ENCODE data around the gene CLASRP.

The CLASRP gene

GRCh38 chr19:45021971-45022370 lies 16.9 kb upstream of the CLASRP start:
- DNase-seq = no peak

GRCh38 chr19:45023048-45023447 lies 15.8 kb upstream of the CLASRP start:
- no peak for DNase-seq

GRCh38 chr19:45025264-45025663 lies 13.6 kb upstream of the CLASRP start:
- no peak for DNase-seq

GRCh38 chr19:45027371-45027770 lies 11.5 kb upstream of the CLASRP start:
- no peak for DNase-seq

GRCh38 chr19:45030825-45031224 lies 8.0 kb upstream of the CLASRP start:
- no peak for DNase-seq

- no peak for DNase-seq
Measured at GRCh38 chr19:45032421-45032820, 6.4 kb upstream of the CLASRP start.

- DNase-seq = no peak
Measured at GRCh38 chr19:45035755-45036154, 3.1 kb upstream of the CLASRP start.

GRCh38 chr19:45037393-45038169 lies 1.3 kb upstream of the CLASRP start:
- no peak for DNase-seq

GRCh38 chr19:45040059-45040771 lies 1.4 kb downstream of the CLASRP start:
- peak; percentile 84 to 92 (median 90) for DNase-seq

- peak in 1 of 4 experiments; percentile 10 for DNase-seq
Measured at GRCh38 chr19:45041125-45041524, 2.3 kb downstream of the CLASRP start.

GRCh38 chr19:45045671-45046353 lies 7.0 kb downstream of the CLASRP start:
- DNase-seq = no peak

GRCh38 chr19:45046355-45046754 lies 7.5 kb downstream of the CLASRP start:
- DNase-seq = no peak

- DNase-seq = peak in 3 of 4 experiments; percentile 17 to 66 (median 61)
Measured at GRCh38 chr19:45047188-45047797, 8.4 kb downstream of the CLASRP start.

GRCh38 chr19:45049073-45049736 lies 10.4 kb downstream of the CLASRP start:
- DNase-seq = no peak

- DNase-seq = no peak
Measured at GRCh38 chr19:45050036-45050435, 11.2 kb downstream of the CLASRP start.

- DNase-seq = no peak
Measured at GRCh38 chr19:45051929-45052579, 13.2 kb downstream of the CLASRP start.

- no peak for DNase-seq
Measured at GRCh38 chr19:45056831-45057230, 18.0 kb downstream of the CLASRP start.

GRCh38 chr19:45057444-45057843 lies 18.6 kb downstream of the CLASRP start:
- no peak for DNase-seq

- no peak for DNase-seq
Measured at GRCh38 chr19:45058622-45059159, 19.8 kb downstream of the CLASRP start.

GRCh38 chr19:45059258-45059965 lies 20.6 kb downstream of the CLASRP start:
- peak; percentile 86 to 92 (median 90) for DNase-seq

GRCh38 chr19:45061965-45062364 lies 23.1 kb downstream of the CLASRP start:
- no peak for DNase-seq
